Measurements from ENCODE around the gene BRAF.
"Not testable (repeated sequence)": the region's sequence is repeated elsewhere in the genome, so short reads cannot be mapped to it uniquely, and the experiment has no call there.

The BRAF gene

DNA sequence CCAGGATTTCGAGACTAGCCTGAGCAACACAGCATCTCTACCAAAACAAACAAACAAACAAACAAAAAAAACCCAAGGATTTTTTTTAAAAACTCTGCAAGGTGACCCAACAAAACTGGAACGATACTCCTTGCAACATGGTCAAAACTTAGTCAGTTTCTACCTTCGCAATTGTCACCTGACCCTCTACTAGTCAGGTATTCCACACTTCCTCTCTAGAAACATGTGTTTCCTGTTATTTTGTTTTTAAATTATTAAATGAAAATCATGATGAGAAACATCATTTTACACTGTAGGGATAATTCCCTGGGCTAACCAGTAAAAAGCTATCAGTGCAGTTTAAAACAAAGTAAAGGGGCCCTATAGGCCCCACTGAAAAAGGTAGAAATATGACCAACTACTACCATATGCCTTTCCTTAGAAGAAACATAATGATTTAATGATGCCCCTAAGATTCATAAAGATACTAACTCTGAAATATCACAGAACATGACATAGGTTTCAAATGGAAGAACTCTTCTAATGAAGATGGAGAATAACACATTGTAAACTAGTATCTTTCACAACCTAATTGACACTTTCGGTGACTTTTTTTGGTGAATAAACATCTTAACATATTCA is 8.7 kb downstream of the BRAF start:
- no peak overlapping the region for H3K4me3 ChIP-seq (ENCODE audit: low read depth, low read length)
- TF ChIP-seq, protein P1, sequence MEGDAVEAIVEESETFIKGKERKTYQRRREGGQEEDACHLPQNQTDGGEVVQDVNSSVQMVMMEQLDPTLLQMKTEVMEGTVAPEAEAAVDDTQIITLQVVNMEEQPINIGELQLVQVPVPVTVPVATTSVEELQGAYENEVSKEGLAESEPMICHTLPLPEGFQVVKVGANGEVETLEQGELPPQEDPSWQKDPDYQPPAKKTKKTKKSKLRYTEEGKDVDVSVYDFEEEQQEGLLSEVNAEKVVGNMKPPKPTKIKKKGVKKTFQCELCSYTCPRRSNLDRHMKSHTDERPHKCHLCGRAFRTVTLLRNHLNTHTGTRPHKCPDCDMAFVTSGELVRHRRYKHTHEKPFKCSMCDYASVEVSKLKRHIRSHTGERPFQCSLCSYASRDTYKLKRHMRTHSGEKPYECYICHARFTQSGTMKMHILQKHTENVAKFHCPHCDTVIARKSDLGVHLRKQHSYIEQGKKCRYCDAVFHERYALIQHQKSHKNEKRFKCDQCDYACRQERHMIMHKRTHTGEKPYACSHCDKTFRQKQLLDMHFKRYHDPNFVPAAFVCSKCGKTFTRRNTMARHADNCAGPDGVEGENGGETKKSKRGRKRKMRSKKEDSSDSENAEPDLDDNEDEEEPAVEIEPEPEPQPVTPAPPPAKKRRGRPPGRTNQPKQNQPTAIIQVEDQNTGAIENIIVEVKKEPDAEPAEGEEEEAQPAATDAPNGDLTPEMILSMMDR (IDR thresholded peaks at IDR 0.05; ENCODE audit: low read depth, low read length), result no peak

DNA sequence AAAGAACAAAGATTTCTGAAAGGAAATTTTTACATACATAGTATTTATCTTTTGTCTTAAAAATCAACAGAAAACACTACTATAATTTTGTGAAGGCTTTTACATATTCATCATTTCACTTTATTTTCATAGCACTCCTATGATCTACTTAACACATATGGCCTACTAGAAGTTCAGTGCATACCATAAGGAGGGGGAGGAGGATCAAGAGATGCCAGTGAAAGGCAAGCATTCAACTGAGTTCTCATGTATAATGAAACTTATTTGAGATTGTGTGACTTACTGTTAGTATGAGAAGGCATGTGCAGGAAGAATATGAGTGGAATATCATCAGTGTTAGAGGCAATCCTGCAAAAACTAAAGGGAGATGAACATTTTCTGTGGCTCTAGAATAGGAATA is 10.6 kb downstream of the BRAF start:
- TF ChIP-seq, protein P1 (IDR thresholded peaks at IDR 0.05; ENCODE audit: low read depth, low read length), result no peak
- no peak overlapping the region for H3K4me3 ChIP-seq (ENCODE audit: low read depth, low read length)

DNA sequence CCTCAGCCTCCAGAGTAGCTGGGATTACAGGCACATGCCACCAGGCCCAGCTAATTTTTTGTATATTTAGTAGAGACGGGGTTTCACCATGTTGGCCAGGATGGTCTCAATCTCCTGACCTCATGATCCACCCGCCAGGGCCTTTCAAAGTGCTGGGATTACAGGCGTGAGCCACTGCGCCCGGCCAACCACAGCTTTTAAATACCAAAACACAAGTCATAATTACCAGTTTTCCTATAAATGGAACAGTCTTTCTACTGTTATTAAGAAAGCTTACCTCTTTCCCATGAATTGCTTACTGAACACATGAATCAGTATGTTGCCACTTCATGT is 11.2 kb downstream of the BRAF start:
- not testable (repeated sequence) for H3K4me3 ChIP-seq (ENCODE audit: low read depth, low read length)

DNA sequence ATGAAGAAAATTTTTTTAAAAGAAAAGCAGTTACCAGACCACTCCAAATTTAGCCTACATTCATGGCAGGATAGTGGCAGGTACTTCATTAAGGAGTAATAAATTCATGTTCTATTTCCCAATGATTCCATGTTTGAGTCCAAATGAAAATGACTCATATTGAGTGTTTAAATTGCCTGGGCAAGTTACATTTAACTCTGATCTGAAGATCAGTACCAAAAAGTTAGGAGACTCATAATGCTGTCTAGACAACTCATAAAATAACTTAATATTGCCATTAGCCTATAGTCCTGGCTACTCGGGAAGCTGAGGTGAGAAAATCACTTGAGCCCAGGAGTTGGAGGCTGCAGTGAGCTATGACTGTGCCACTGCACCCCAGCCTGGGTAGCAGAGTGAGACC is 13.0 kb downstream of the BRAF start:
- no peak overlapping the region for H3K4me3 ChIP-seq (ENCODE audit: low read depth, low read length)
- TF ChIP-seq, protein P1 (IDR thresholded peaks at IDR 0.05; ENCODE audit: low read depth, low read length), result no peak

DNA sequence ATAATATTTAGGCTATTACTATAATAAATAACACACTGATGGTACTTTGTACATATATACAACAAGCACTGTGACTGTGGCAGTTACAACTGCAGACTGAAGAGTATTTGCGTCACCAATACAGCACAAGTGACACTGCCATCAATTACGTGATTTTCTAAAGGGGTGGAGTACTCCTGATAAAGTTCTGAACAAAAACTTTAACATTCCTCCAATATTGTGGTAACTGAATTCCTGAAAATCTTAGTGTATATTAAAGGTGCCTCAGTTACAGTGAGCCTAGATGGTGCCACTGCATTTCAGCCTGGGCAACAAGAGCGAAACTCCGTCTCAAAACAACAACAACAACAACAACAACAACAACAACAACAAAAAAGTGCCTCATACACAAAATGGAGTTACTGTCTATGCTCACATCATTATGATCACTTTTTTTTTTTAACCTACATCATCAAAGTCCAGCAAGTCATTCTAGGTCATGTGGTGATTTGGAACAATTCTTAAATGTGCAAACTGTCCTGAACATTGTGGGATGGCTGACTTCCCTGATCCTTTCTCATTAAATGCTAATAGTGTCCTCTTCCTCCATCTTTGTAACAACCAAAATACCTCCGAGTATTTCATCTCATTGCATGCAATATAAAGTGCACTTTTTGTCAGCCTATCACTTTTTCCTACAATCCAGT is 15.1 kb downstream of the BRAF start:
- TF ChIP-seq, protein P1 (IDR thresholded peaks at IDR 0.05; ENCODE audit: low read depth, low read length), result no peak

DNA sequence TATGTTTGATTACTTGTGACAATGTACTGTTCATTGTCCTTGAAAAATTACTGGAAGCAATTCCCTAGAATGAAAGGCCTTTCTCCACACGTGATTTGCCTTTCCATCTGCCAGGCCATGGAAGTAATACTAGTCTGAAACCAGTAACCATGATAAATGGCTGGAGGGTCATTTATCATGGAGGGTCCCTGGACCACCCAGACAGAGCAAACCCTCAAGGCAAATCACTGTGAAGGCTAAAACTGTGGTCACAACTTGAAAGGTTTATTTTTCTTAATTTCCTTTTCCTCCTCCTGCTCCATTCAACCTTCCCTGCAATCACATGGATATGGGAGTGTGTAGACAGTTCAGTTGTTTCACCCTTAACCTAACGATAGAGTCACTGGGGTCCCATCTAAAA is 16.4 kb downstream of the BRAF start:
- H3K4me3 ChIP-seq (ENCODE audit: low read depth, low read length), result no peak overlapping the region
- TF ChIP-seq, protein P1 (IDR thresholded peaks at IDR 0.05; ENCODE audit: low read depth, low read length), result no peak

More for the DNA sequence above, 15.1 kb downstream of the BRAF start:
- H3K4me3 ChIP-seq (ENCODE audit: low read depth, low read length), result no peak overlapping the region

DNA sequence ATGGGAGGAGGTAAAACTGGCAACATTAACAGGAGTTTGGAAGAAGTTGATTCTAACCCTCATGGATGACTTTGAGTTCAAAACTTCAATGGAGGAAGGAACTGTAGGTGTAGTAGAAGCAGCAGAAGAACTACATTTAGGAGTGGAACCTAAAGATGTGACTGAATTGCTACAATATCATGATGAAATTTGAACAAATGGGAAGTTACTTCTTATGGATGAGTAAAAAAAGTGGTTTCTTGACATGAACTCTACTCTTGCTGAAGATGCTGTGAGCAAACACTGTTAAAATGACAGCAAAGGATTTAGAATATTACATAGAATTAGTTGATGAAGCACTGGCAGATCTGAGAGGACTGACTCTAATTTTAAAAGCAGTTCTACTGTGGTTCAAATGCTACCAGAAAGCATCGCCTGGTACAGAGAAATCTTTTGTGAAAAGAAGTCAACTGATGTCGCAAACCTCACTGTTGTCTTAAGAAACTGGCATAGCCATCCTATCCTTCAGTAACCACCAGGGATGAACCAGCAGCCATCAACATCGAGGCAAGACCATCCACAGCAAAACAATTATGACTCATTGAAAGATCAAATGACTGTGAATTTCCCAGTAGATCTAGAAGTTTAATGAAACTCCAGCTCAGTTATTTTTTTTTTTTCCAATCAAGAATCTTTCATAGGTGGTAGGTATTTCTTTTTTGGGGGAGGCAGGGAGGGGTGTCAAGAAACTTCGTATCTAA is 20.8 kb downstream of the BRAF start:
- TF ChIP-seq, protein P1 (IDR thresholded peaks at IDR 0.05; ENCODE audit: low read depth, low read length), result no peak
- no peak overlapping the region for H3K4me3 ChIP-seq (ENCODE audit: low read depth, low read length)

Data from WI38 (cell line).